ENCODE data around the gene C1QA. TPM values are rescaled to one million over a fixed set of nuclear protein-coding genes. Genes with fewer than 3 reads are reported as not detected.

C1QA gene, protein sequence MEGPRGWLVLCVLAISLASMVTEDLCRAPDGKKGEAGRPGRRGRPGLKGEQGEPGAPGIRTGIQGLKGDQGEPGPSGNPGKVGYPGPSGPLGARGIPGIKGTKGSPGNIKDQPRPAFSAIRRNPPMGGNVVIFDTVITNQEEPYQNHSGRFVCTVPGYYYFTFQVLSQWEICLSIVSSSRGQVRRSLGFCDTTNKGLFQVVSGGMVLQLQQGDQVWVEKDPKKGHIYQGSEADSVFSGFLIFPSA
- polyA plus RNA-seq (2012; rRNA removed), result not detected in 2 replicates
- polyA plus RNA-seq (2012; cell fraction: cytosol; rRNA removed), result not detected in 2 replicates
- not detected in 2 replicates for polyA plus RNA-seq (2012; cell fraction: nucleus; rRNA removed)

DNA sequence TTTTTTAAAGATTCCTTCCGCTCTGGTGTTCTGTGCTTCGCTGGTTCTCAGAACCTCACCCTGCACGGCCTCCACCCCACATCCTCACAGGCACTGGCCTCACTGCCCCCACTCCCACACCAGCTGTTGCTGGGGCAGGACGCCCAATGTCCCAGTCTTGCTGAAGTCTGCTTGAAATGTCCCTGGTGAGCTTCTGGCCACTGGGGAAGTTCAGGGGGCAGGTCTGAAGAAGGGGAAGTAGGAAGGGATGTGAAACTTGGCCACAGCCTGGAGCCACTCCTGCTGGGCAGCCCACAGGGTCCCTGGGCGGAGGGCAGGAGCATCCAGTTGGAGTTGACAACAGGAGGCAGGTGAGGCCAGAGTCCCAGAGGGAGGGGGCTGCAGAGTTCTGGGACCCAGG is at the start of gene C1QA:
TSS of gene C1QA (plus strand) at position 276 of the 400 bp plus-strand sequence. CDS start 989 bp downstream, outside the sequence.
- POLR2A ChIA-PET, result no interaction called here
- DNase-seq, result no peak
- Histone ChIP-seq H3K27ac (ENCODE audit: low read depth in 2 of 2, low read length in 1 of 2) (no peak within 1 kb of the TSS), H3K79me2 (ENCODE audit: insufficient read depth) (no peaks in the 10 kb centered on the region), H3K27me3 (ENCODE audit: insufficient read depth) (peaks cover 21% of the 10 kb centered on the region), H3K4me3 (ENCODE audit: low read depth in 2 of 2, low read length in 1 of 2) (no peak within 1 kb of the TSS), H3K36me3 (replicated peaks in 1 of 2; ENCODE audit: control insufficient read depth in 1 of 2, insufficient read depth in 2 of 2, low read length in 1 of 2) (no peaks in the 10 kb centered on the region), H3K9me3 (no peaks in the 10 kb centered on the region), H3K4me2 (no peak within 1 kb of the TSS), H4K20me1 (ENCODE audit: insufficient read depth) (no peaks in the 10 kb centered on the region), H3K4me1 (ENCODE audit: control insufficient read depth in 1 of 2, insufficient read depth in 2 of 2, low read depth in 1 of 2, low read length in 1 of 2) (no peaks in the 10 kb centered on the region), H2AFZ (ENCODE audit: low read depth) (no peak within 1 kb of the TSS), H3K9me2 (no peaks in the 10 kb centered on the region), H3F3A (replicated peaks; ENCODE audit: insufficient read depth) (no peaks in the 10 kb centered on the region), H3K9ac (no peak within 1 kb of the TSS)
- TF ChIP-seq SMC3 (IDR thresholded peaks at IDR 0.05; ENCODE audit: low read depth, low read length) (no peak), RXRA (IDR thresholded peaks at IDR 0.05; ENCODE audit: borderline replicate concordance, low read depth) (no peak), FOXJ3 (CRISPR knock-in tag; IDR thresholded peaks at IDR 0.05) (no peak), EZH2phosphoT487 (IDR thresholded peaks at IDR 0.05; ENCODE audit: borderline replicate concordance, low read depth) (no peak), CHD2 (IDR thresholded peaks at IDR 0.05; ENCODE audit: low read length, partially characterized antibody) (no peak), SIN3A (IDR thresholded peaks at IDR 0.05; ENCODE audit: borderline replicate concordance, low read depth, low read length) (no peak), RFX5 (IDR thresholded peaks at IDR 0.05; ENCODE audit: low read length) (no peak), NFIC (IDR thresholded peaks at IDR 0.05; ENCODE audit: borderline replicate concordance) (no peak), JUND (IDR thresholded peaks at IDR 0.05) (no peak), RAD21 (IDR thresholded peaks at IDR 0.05; ENCODE audit: low read length) (no peak), TEAD4 (IDR thresholded peaks at IDR 0.05; ENCODE audit: borderline replicate concordance, insufficient read depth) (no peak), FOXM1 (IDR thresholded peaks at IDR 0.05; ENCODE audit: low read depth) (no peak), NRF1 (IDR thresholded peaks at IDR 0.05; ENCODE audit: low read depth, low read length) (no peak), TAF1 (IDR thresholded peaks at IDR 0.05; ENCODE audit: borderline replicate concordance, low read depth, low read length) (no peak)
- TF ChIP-seq, protein P1, sequence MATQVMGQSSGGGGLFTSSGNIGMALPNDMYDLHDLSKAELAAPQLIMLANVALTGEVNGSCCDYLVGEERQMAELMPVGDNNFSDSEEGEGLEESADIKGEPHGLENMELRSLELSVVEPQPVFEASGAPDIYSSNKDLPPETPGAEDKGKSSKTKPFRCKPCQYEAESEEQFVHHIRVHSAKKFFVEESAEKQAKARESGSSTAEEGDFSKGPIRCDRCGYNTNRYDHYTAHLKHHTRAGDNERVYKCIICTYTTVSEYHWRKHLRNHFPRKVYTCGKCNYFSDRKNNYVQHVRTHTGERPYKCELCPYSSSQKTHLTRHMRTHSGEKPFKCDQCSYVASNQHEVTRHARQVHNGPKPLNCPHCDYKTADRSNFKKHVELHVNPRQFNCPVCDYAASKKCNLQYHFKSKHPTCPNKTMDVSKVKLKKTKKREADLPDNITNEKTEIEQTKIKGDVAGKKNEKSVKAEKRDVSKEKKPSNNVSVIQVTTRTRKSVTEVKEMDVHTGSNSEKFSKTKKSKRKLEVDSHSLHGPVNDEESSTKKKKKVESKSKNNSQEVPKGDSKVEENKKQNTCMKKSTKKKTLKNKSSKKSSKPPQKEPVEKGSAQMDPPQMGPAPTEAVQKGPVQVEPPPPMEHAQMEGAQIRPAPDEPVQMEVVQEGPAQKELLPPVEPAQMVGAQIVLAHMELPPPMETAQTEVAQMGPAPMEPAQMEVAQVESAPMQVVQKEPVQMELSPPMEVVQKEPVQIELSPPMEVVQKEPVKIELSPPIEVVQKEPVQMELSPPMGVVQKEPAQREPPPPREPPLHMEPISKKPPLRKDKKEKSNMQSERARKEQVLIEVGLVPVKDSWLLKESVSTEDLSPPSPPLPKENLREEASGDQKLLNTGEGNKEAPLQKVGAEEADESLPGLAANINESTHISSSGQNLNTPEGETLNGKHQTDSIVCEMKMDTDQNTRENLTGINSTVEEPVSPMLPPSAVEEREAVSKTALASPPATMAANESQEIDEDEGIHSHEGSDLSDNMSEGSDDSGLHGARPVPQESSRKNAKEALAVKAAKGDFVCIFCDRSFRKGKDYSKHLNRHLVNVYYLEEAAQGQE (IDR thresholded peaks at IDR 0.05; ENCODE audit: low read depth, low read length), result no peak
- TF ChIP-seq, protein P2, sequence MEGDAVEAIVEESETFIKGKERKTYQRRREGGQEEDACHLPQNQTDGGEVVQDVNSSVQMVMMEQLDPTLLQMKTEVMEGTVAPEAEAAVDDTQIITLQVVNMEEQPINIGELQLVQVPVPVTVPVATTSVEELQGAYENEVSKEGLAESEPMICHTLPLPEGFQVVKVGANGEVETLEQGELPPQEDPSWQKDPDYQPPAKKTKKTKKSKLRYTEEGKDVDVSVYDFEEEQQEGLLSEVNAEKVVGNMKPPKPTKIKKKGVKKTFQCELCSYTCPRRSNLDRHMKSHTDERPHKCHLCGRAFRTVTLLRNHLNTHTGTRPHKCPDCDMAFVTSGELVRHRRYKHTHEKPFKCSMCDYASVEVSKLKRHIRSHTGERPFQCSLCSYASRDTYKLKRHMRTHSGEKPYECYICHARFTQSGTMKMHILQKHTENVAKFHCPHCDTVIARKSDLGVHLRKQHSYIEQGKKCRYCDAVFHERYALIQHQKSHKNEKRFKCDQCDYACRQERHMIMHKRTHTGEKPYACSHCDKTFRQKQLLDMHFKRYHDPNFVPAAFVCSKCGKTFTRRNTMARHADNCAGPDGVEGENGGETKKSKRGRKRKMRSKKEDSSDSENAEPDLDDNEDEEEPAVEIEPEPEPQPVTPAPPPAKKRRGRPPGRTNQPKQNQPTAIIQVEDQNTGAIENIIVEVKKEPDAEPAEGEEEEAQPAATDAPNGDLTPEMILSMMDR (IDR thresholded peaks at IDR 0.05), result no peak
- TF ChIP-seq, protein P3, sequence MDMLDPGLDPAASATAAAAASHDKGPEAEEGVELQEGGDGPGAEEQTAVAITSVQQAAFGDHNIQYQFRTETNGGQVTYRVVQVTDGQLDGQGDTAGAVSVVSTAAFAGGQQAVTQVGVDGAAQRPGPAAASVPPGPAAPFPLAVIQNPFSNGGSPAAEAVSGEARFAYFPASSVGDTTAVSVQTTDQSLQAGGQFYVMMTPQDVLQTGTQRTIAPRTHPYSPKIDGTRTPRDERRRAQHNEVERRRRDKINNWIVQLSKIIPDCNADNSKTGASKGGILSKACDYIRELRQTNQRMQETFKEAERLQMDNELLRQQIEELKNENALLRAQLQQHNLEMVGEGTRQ (IDR thresholded peaks at IDR 0.05; ENCODE audit: borderline replicate concordance, low read depth, low read length), result no peak
- TF ChIP-seq, protein P4, sequence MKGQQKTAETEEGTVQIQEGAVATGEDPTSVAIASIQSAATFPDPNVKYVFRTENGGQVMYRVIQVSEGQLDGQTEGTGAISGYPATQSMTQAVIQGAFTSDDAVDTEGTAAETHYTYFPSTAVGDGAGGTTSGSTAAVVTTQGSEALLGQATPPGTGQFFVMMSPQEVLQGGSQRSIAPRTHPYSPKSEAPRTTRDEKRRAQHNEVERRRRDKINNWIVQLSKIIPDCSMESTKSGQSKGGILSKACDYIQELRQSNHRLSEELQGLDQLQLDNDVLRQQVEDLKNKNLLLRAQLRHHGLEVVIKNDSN (IDR thresholded peaks at IDR 0.05; ENCODE audit: borderline replicate concordance, low read depth), result no peak
- TF ChIP-seq, protein P5, sequence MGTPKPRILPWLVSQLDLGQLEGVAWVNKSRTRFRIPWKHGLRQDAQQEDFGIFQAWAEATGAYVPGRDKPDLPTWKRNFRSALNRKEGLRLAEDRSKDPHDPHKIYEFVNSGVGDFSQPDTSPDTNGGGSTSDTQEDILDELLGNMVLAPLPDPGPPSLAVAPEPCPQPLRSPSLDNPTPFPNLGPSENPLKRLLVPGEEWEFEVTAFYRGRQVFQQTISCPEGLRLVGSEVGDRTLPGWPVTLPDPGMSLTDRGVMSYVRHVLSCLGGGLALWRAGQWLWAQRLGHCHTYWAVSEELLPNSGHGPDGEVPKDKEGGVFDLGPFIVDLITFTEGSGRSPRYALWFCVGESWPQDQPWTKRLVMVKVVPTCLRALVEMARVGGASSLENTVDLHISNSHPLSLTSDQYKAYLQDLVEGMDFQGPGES (IDR thresholded peaks at IDR 0.05; ENCODE audit: low read depth, low read length), result no peak
- 60% methylated on average over 5 of the region's 5 CpGs for WGBS (ENCODE audit: low lambda C conversion rate)
- CTCF ChIA-PET, result interaction anchor here (0.8 to 5.1 kb wide), 6 partner anchors 93 to 252 kb away, joined by 3 to 58 read pairs (median 3); no protein-coding TSS in a partner anchor
